GM12878 (cell line): ENCODE data around the gene ADISSP. TPM values are rescaled to one million over a fixed set of nuclear protein-coding genes. Genes with fewer than 3 reads are reported as not detected.

Experiments
- ATAC-seq: fragments of 200-7000 bp; cut with Tn5 transposase; 3 replicates; pipeline ENCODE4 v1.9.1; 2020; ENCODE audit warnings: mild to moderate bottlenecking, moderate library complexity
- BruUV-seq: library from RNA; stranded (reverse); fragments of 400-500 nt; replicated peaks from 2 replicates; lab custom pipeline; 2021; lab: Mats Ljungman, UMichigan
- CTCF ChIA-PET: fragments of 300-600 bp; sonication (Branson Sonifier 250); formaldehyde crosslinking; extraction: SDS; loops from one replicate; lab custom pipeline; 2021; ENCODE audit warnings: inconsistent platforms; lab: Yijun Ruan, JAX
- POLR2A ChIA-PET: fragments of 350-600 bp; formaldehyde crosslinking; extraction: SDS; loops from one replicate; lab custom pipeline; 2021; ENCODE audit warnings: inconsistent platforms; lab: Charles Lee
- RAD21 ChIA-PET: fragments of 300-600 bp; sonication (Branson Sonifier 250); formaldehyde crosslinking; loops from one replicate; lab custom pipeline; 2023; ENCODE audit warnings: antibody characterized with exemption; ENCODE audit not compliant: unreplicated experiment; lab: Charles Lee
- SMC1A ChIA-PET: fragments of 300-600 bp; sonication (Branson Sonifier 250); formaldehyde crosslinking; loops from one replicate; lab custom pipeline; 2023; ENCODE audit not compliant: unreplicated experiment, uncharacterized antibody; lab: Charles Lee
- DNase-seq: peaks from one replicate; pipeline ENCODE4 v3.0.0-alpha.2; 2011; ENCODE audit warnings: low read depth, low spot score
- FAIRE-seq: peaks from 3 replicates; lab custom pipeline; 2011; peaks lifted over from hg19 to GRCh38; lab: Jason Lieb, UNC
- H2AFZ ChIP-seq: 2 replicates; pipeline ENCODE4 v1.6.0; 2011; ENCODE audit warnings: low read depth, low read length, control low read depth; ENCODE audit not compliant: control insufficient read depth
- H3K27ac ChIP-seq: 2 replicates; pipeline ENCODE4 v1.5.1; 2011; ENCODE audit warnings: control low read depth; ENCODE audit not compliant: control insufficient read depth, insufficient read depth
- H3K27me3 ChIP-seq, 2 experiments: replicated peaks in 1 of 2; 2 replicates each; pipeline versions ENCODE4 v1.6.0 to v1.6.1; 2011; ENCODE audit warnings: low read length in 1 of 2; ENCODE audit not compliant: control insufficient read depth in 2 of 2, insufficient read depth in 2 of 2
- H3K36me3 ChIP-seq, 2 experiments: 2 replicates each; pipeline ENCODE4 v1.5.1; 2011; ENCODE audit warnings: low read length in 1 of 2; ENCODE audit not compliant: control insufficient read depth in 2 of 2, insufficient read depth in 2 of 2
- H3K4me1 ChIP-seq: 2 replicates; pipeline ENCODE4 v1.6.1; 2011; ENCODE audit warnings: mild to moderate bottlenecking, low read length, moderate library complexity, mixed read lengths; ENCODE audit not compliant: control insufficient read depth, insufficient read depth
- H3K4me2 ChIP-seq: 2 replicates; pipeline ENCODE4 v1.6.0; 2011; ENCODE audit warnings: control low read depth; ENCODE audit not compliant: control insufficient read depth, insufficient read depth
- H3K4me3 ChIP-seq: fragments of 200-600 bp; sonication (generic); 2 replicates; pipeline ENCODE4 v1.5.1; 2016
- H3K79me2 ChIP-seq: 2 replicates; pipeline ENCODE4 v1.6.0; 2011; ENCODE audit warnings: low read length; ENCODE audit not compliant: control insufficient read depth, insufficient read depth
- H3K9ac ChIP-seq: 2 replicates; pipeline ENCODE4 v1.8.0; 2011; ENCODE audit warnings: low read length, control low read depth, mixed read lengths; ENCODE audit not compliant: control insufficient read depth, insufficient read depth
- H3K9me3 ChIP-seq: replicated peaks from 3 replicates; pipeline ENCODE4 v1.5.1; 2011; ENCODE audit warnings: mild to moderate bottlenecking, low read length; ENCODE audit not compliant: control insufficient read depth, insufficient read depth
- H4K20me1 ChIP-seq: 2 replicates; pipeline ENCODE4 v1.6.0; 2011; ENCODE audit not compliant: control insufficient read depth, insufficient read depth
- GABPA ChIP-seq: IDR thresholded peaks from 2 replicates; pipeline ENCODE4 v1.6.1; 2014; ENCODE audit warnings: antibody characterized with exemption, low read depth, mild to moderate bottlenecking, inconsistent platforms
- JUND ChIP-seq: IDR thresholded peaks from 2 replicates; pipeline ENCODE4 v1.6.1; 2012; ENCODE audit warnings: low read depth, mild to moderate bottlenecking, low read length, improper control_type of control experiment, moderate library complexity
- MEF2B ChIP-seq: fragments of 450-650 bp; IDR thresholded peaks from 2 replicates; pipeline ENCODE4 v1.6.1; 2018; ENCODE audit warnings: mild to moderate bottlenecking, moderate library complexity; ENCODE audit not compliant: partially characterized antibody, poor library complexity, severe bottlenecking
- POLR2A ChIP-seq: IDR thresholded peaks from 2 replicates; pipeline ENCODE4 v1.6.1; 2011; ENCODE audit warnings: low read depth, mild to moderate bottlenecking, low read length
- SUZ12 ChIP-seq: fragments of 200-600 bp; sonication (generic); IDR thresholded peaks from one replicate; pipeline ENCODE4 v1.6.1; 2018; ENCODE audit warnings: antibody characterized with exemption, mild to moderate bottlenecking; ENCODE audit not compliant: unreplicated experiment
- ZBTB11 ChIP-seq: fragments of 450-650 bp; formaldehyde crosslinking; IDR thresholded peaks from 2 replicates; pipeline ENCODE4 v1.5.0; 2022; ENCODE audit warnings: mild to moderate bottlenecking, missing genetic modification characterization
- ZZZ3 ChIP-seq: IDR thresholded peaks from 2 replicates; pipeline ENCODE4 v1.6.1; 2011; ENCODE audit warnings: low read depth; ENCODE audit not compliant: control insufficient read depth, insufficient read length
- WGBS: methylation state at CpG from one replicate; pipeline ENCODE4 v1.1.6; 2016; ENCODE audit warnings: low lambda C conversion rate; ENCODE audit not compliant: insufficient replicate concordance, insufficient coverage; ENCODE audit errors: missing lambda C conversion rate; 5-methylcytosine and 5-hydroxymethylcytosine counted together
- in situ Hi-C: fragments of 300-500 bp; cut with MboI; formaldehyde crosslinking; loops from 9 replicates; pipeline ENCODE4 v1.14.3; 2018; ENCODE audit warnings: mixed read lengths
- intact Hi-C: fragments of 100-400 bp; cut with micrococcal nuclease; formaldehyde crosslinking; loops from one replicate; pipeline ENCODE4 v1.14.2; 2022; ENCODE audit not compliant: unreplicated experiment
- polyA plus RNA-seq, 11 experiments: library from polyadenylated mRNA; depleted of rRNA in 4 of 11; unstranded in 6 of 11; stranded (reverse) in 5 of 11; fragments of >200 nt; fragmentation: Nextera tagmentation in 4 of 11; fragmentation: Illumina TruSeq in 1 of 11; extraction: Ambion mirVana in 4 of 11; extraction: Trizol in 1 of 11; gene quantifications; 1 replicate in 1 of 11; 2 replicates in 10 of 11; pipeline versions ENCODE4 v1.2.1 to v1.2.3, GENCODE V29; 2011 to 2016; ENCODE audit warnings: inconsistent platforms in 2 of 11, missing spikeins in 2 of 11, low read depth in 1 of 11
- total RNA-seq, 4 experiments: library from RNA; depleted of rRNA in 3 of 4; stranded (reverse); fragments of >200 nt in 3 of 4; fragmentation: Illumina TruSeq in 1 of 4; extraction: Trizol in 1 of 4; gene quantifications; 2 replicates each; pipeline versions ENCODE4 v1.2.1 to v1.2.3, GENCODE V29; 2013 to 2021

ADISSP gene
- total and polyA plus RNA-seq, 10 of the 15 experiments (the other 5 are each of a cell fraction or from before 2014, with no cell fraction given) = 0.80 to 96.3 (median 38.6) TPM

GRCh38 chr20:3751675-3752385, 15.7 kb downstream of the ADISSP start:
- H3K9me3 ChIP-seq = no peaks in the 10 kb centered on the region
- ChIA-PET CTCF (interaction anchor here (1.3 to 4.1 kb wide), 5 partner anchors 15 to 104 kb away, joined by 4 to 52 read pairs (median 6); partner anchors contain the start of gene ADISSP), SMC1A (interaction anchor here (1.7 to 2.7 kb wide), 2 partner anchors 17 to 35 kb away, joined by 3 to 12 read pairs; partner anchors contain the start of gene ADISSP), POLR2A (no interaction called here), RAD21 (interaction anchor here (0.9 to 1.3 kb wide), 3 partner anchors 16 to 75 kb away, joined by 3 to 4 read pairs (median 4); partner anchors contain the start of gene ADISSP)
- H3K27ac ChIP-seq = no peak overlapping the region
- no peaks in the 10 kb centered on the region for H3K4me1 ChIP-seq
- H2AFZ ChIP-seq = no peak overlapping the region
- peak overlapping the region; percentile 33 for H3K4me2 ChIP-seq
- ATAC-seq (peak; percentile 64), DNase-seq (no peak), FAIRE-seq (no peak)
- H3K79me2 ChIP-seq = no peaks in the 10 kb centered on the region
- in situ Hi-C loops (no loop called here), intact Hi-C loops (loop anchor here (2.0 kb wide), 1 partner anchor 15 kb away; the partner anchor contains the start of gene ADISSP)
- no peaks in the 10 kb centered on the region for H3K27me3 ChIP-seq
- BruUV-seq = no TSS peak
- TF ChIP-seq JUND (no peak), MEF2B (peak; percentile 39), GABPA (no peak), ZBTB11 (no peak), POLR2A (no peak), SUZ12 (no peak), ZZZ3 (no peak)
- H4K20me1 ChIP-seq = no peaks in the 10 kb centered on the region
- no peak overlapping the region for H3K4me3 ChIP-seq
- WGBS = 65% methylated on average over 55 of the region's 95 CpGs
- H3K36me3 ChIP-seq = no peaks in the 10 kb centered on the region; a peak in 1 of 4 replicates
- H3K9ac ChIP-seq = no peak overlapping the region
